Activated naive CD4-positive, alpha-beta T cell (primary cell): Measurements from ENCODE around the gene SCN5A.
"Not testable (repeated sequence)": the region's sequence is repeated elsewhere in the genome, so short reads cannot be mapped to it uniquely, and the experiment has no call there.

Experiments
- DNase-seq, 4 experiments: peaks; one replicate each; lab custom pipeline; 2025; lab: John Stamatoyannopoulos, UW

SCN5A gene

GRCh38 chr3:38578551-38578950 lies 70.9 kb downstream of the SCN5A start:
- DNase-seq, result no peak

- DNase-seq, result no peak
Observed at GRCh38 chr3:38578081-38578475, 71.4 kb downstream of the SCN5A start.

GRCh38 chr3:38577371-38578080 lies 72.0 kb downstream of the SCN5A start:
- no peak for DNase-seq

DNA sequence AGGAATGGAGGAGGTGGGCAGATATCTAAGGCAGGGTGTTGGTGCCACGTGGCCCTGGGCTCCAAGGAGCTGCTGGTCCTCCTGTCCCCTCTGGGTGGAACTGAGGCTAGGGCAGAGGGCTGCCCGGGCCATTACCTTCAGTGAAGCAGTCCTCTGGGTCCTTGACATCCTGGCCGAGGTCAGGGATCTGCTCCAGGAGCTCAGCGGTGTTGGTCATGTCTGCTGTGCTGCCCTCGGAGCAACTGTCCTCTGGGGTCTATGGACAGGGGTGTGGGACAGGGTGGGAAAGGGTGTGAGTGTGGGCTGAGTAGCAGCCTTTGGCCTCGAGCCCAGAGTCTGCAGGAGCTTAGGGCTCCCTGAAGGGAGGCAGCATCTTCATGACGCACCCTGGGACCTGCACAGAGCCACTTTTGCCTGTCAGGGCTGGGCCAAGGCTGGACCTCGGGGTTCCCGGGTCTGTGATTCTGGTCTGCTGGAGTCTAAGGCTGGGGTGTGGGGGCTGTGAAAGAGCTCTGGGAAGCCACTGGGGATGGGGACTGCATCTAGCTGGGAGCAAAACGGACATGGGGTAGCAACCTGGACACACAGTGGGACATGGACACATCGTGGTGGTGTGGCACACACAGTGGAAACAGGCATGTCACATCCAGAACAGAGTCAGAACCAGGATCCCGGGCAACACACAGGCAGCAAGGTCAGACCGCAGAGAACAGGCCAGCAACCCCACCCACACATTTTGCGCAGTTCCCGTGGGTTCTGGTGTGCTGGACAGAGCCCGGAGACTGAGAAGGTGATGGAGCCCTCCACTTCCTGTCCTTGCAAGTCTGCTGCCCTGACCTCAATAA lies 72.7 kb downstream of the SCN5A start:
- no peak for DNase-seq

DNA sequence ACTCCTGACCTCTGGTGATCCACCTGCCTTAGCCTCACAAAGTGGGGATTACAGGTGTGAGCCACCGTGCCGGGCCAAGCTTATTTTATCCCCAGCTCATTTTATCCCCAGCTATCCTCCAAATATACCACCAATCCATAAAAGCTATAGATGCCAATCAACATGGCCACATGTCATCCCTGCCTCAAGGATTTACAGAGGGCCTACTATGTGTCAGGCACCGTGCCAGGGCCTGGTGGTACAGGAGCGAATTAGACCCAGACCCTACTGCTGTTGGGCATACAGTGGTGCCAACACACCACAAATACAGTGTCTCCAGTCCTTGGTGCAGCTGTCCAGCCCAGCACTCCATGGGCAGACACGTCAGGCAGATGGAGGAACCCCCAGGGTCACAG lies 73.4 kb downstream of the SCN5A start:
- no peak for DNase-seq

DNA sequence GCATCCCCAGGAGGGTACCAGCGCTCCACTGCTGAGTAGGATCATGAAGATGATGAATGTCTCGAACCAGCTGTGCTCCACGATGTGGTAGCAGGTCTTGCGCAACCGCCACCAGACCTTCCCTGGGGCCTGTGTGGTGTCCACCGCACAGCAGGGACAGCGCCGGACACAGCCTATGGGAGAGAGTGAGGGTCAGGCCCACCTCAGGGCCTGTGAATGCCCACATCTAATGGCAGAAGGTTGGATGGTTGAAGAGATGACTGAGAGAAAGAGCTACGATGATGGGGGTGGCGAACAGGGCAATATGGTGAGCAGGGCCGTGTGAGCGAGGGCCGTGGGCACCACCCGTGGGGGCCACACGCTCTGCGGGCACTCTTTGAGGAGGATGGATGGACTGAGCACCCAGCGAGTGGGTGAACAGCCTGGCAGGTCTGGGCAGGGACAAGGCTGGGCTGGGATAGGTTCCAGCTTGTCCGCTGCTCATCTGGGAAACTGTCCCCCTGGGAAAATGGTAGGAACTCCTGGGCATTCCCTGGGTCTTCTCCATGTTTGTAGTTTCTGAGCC lies 74.1 kb downstream of the SCN5A start:
- DNase-seq, result no peak

- DNase-seq, result no peak
Observed at GRCh38 chr3:38574411-38575278, 74.8 kb downstream of the SCN5A start.

DNA sequence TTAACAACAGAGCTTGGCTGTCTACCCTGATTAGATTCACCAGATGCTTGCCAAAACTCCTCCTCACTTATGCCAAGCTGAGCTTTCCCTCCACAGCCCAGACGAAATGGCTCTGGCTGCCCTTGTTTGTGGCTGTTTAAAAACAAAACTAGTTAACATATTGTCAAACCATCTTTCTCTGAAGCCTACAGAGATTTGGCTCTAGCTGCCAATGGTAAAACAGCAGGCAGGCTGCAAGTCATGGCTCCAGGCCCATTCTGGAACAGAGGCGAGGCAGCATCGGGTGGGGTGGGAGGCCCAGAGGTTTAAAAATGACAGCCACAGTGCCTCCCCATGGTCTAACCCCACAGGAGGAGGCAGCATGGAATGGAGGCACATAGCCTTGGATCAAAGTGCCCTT lies 75.9 kb downstream of the SCN5A start:
- no peak for DNase-seq

DNA sequence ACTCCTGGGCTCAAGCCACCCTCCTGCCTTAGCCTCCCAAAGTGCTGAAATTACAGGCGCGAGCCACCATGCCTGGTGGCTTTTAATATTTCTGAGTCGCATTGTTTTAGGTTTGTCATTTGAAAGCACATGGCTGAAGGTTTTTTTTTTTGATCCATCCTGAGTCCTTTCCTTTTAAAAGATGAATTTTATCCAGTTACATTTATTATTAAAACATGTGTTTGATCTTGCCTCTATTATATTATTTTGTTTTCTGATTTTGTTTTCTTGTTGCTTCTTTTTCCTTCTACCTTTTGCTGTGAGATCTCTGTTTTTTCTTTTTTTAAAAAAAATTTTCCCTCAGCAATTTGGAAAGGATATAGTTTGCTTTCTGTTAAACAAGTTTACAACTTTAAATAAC lies 76.4 kb downstream of the SCN5A start:
- no peak for DNase-seq

GRCh38 chr3:38567498-38567897 lies 82.0 kb downstream of the SCN5A start:
- DNase-seq, result no peak

- not testable (repeated sequence) for DNase-seq
Observed at GRCh38 chr3:38566794-38567193, 82.7 kb downstream of the SCN5A start.

DNA sequence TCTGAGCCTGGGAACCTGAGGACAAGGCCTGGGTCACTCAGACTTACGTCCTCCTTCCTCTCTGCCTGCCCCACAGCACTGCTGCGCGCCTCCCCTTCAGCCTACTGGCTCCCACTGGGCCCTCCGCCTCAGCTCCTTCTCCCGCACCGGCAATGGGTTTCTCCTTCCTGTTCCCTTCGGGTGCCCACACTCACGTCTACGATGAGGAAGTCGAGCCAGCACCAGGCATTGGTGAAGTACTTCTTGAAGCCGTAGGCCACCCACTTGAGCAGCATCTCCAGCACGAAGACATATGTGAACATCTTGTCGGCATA lies 83.3 kb downstream of the SCN5A start:
- no peak for DNase-seq

DNA sequence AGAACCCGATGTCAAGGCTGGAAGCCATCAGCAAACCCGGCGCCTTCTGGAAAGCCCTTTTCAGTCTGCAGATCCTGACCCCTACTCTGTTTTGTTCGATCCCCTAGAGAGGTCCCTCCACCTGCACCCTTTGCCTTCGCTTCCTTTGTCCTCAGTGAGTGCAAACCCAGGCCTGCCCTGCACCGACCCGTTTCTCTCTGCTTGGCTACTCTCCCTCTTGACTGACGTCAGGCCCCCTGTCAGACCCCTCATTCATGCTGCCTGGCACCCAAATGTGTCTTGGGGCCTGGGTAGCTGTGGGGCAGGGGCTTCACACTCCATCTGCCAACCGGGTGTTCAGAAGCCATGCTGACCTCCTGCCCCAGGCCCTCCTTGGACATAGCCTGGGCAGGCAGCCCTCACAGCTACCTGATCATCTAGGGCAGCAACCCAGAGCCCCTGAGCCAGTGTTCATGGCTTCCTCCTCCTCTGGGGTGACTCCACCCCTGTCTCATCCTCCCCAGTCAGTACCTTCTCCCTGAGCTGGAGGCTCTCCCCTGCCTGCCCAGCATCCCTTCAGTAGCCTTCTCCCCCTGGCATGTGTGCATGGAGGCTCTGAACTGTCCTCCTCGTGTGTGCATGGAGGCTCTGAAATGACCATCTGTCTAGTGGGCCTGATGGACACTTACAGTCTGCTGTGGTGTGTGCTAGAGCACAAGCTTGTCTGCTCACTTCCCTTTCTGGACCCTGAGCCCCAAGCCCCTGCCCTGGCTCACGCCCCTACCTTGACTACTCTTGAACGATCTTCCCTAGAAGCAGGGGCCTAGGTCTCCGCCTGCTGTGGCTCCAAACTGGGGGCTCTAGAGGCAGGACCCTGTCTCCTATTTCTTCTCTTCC lies 83.9 kb downstream of the SCN5A start:
- no peak for DNase-seq

DNA sequence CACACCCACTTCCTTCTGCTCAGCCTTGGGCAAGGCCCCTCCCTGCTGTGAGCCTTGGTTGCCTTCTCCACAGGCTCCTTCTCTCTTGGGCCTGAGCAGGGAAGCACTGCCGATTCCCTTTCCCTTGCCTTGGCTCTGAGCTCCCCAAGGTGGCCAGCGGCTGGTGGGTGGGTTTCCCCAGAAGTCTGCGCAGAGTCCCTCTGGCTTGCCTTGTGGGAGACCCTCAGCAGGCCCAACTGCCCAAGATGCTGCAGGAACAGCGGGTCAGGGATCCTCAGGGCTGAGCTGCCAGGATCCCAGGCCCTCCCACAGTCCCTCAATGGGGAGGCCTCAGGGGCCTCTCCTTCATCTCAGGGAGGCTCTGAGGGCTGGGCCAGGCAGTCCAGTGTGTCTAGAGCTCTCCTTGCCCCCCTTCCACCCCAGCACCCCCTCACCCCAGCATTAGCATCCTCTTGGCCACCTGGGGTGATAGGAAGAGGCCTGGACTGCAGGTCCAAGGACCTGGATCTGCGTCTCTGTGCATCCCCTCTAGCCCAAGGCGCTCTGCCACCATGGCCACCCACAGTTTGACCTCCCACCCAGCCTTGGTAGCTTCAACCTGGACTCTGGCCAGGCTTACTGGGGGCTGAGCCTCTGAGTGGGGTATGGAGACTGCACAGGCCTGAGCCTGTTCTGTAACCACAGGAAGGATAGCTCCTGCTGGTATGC lies 84.7 kb downstream of the SCN5A start:
- no peak for DNase-seq

GRCh38 chr3:38563886-38564270 lies 85.6 kb downstream of the SCN5A start:
- no peak for DNase-seq

DNA sequence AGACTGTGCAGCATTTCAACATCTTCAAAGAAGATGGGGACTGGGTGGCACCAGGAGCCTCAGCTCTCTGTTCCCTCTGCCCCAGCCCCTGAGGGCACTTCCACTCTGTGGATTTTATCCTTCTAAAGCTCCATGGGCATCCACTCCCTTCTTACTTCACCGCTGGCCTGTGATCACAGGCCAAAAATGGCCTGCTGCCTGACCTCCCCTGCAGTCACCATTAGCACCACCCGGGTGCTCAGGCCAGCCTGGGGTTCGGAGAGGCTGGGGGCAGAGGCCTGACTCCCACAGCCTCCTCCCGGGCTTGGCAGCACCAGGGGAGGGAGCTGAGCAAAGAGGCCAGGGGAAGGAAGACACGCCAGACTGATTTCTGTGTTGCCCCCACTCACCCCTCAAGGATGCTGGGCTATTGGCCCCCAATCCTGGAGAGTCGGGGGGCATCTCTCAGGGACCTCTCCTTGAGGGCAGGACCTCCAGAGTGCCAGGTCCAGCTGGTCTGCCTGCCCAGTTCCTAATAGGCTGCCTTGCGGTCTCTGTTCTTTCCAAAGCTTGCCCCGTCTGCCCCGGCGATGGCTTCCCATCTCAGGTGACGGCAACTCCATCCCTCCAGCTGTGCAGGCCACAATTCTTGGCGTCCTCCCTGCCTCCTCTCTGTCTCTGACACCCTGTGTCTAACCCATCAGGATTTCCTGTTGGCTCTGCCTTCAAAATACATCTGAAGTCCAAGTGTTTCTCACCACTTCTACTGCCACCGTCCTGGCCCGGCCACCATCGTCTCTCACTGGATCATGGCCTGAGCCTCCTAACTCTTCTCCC lies 86.2 kb downstream of the SCN5A start:
- DNase-seq, result no peak

GRCh38 chr3:38562467-38562925 lies 87.0 kb downstream of the SCN5A start:
- no peak for DNase-seq

GRCh38 chr3:38561746-38562466 lies 87.6 kb downstream of the SCN5A start:
- DNase-seq, result no peak
